ENCODE data around the gene MYH1. TPM values are rescaled to one million over a fixed set of nuclear protein-coding genes. Genes with fewer than 3 reads are reported as not detected.

Gene MYH1
- total and polyA plus RNA-seq, 8 donors = 0.05 to 0.20 TPM; not detected in 6

GRCh38 chr17:10532026-10532425, 13.7 kb upstream of the MYH1 start:
- Histone ChIP-seq H3K27ac (no peak overlapping the region), H3K4me1 (no peaks in the 10 kb centered on the region), H3K27me3 (no peaks in the 10 kb centered on the region), H3K4me3 (no peak overlapping the region), H3K9me3 (no peaks in the 10 kb centered on the region), H3K36me3 (no peaks in the 10 kb centered on the region)
- intact Hi-C loops (cut with DNase I) = no loop called here
- TF ChIP-seq CTCF (IDR thresholded peaks at IDR 0.05) = no peak
- no peak for ATAC-seq
- DNase-seq = no peak

- no peak overlapping the region for H3K4me3 ChIP-seq
- no peaks in the 10 kb centered on the region for H3K9me3 ChIP-seq
- H3K27me3 ChIP-seq = no peaks in the 10 kb centered on the region
- intact Hi-C loops (cut with DNase I) = no loop called here
- no peak for TF ChIP-seq CTCF (IDR thresholded peaks at IDR 0.05)
- ATAC-seq (no peak), DNase-seq (no peak)
- no peaks in the 10 kb centered on the region for H3K4me1 ChIP-seq
- no peak overlapping the region for H3K27ac ChIP-seq
- H3K36me3 ChIP-seq = no peaks in the 10 kb centered on the region
Observed at GRCh38 chr17:10527419-10527818, 9.1 kb upstream of the MYH1 start.

GRCh38 chr17:10526517-10526916, 8.2 kb upstream of the MYH1 start:
- Histone ChIP-seq H3K9me3 (no peaks in the 10 kb centered on the region), H3K4me3 (no peak overlapping the region), H3K36me3 (no peaks in the 10 kb centered on the region), H3K27me3 (no peaks in the 10 kb centered on the region), H3K4me1 (no peaks in the 10 kb centered on the region), H3K27ac (no peak overlapping the region)
- no peak for TF ChIP-seq CTCF (IDR thresholded peaks at IDR 0.05)
- DNase-seq (no peak), ATAC-seq (no peak)
- intact Hi-C loops (cut with DNase I) = no loop called here

GRCh38 chr17:10523064-10523463, 4.7 kb upstream of the MYH1 start:
- intact Hi-C loops (cut with DNase I) = no loop called here
- H3K4me1 ChIP-seq = no peaks in the 10 kb centered on the region
- ATAC-seq (no peak), DNase-seq (no peak)
- H3K9me3 ChIP-seq = no peaks in the 10 kb centered on the region
- no peak for TF ChIP-seq CTCF (IDR thresholded peaks at IDR 0.05)
- H3K27me3 ChIP-seq = no peaks in the 10 kb centered on the region
- no peak overlapping the region for H3K4me3 ChIP-seq
- no peak overlapping the region for H3K27ac ChIP-seq
- no peaks in the 10 kb centered on the region for H3K36me3 ChIP-seq

GRCh38 chr17:10521949-10522348, 3.6 kb upstream of the MYH1 start:
- intact Hi-C loops (cut with DNase I) = no loop called here
- no peak for TF ChIP-seq CTCF (IDR thresholded peaks at IDR 0.05)
- Histone ChIP-seq H3K4me3 (no peak overlapping the region), H3K27me3 (no peaks in the 10 kb centered on the region), H3K27ac (no peak overlapping the region), H3K4me1 (no peaks in the 10 kb centered on the region), H3K9me3 (no peaks in the 10 kb centered on the region), H3K36me3 (no peaks in the 10 kb centered on the region)
- DNase-seq = no peak
- no peak for ATAC-seq

Measured in left lung (tissue), 10 donors.